HepG2 (cell line): ENCODE measurements around the gene PAXIP1. TPM values are rescaled to one million over a fixed set of nuclear protein-coding genes. Genes with fewer than 3 reads are reported as not detected.

ENCODE experiments used
- CBFB ChIP-seq: sonication (generic); formaldehyde crosslinking; IDR thresholded peaks from 2 replicates; pipeline ENCODE4 v1.4.0; 2020; ENCODE audit warnings: missing genetic modification reagents
- ESRRA ChIP-seq: sonication (generic); formaldehyde crosslinking; IDR thresholded peaks from 2 replicates; pipeline ENCODE4 v1.5.1; 2020; ENCODE audit warnings: mild to moderate bottlenecking, low read depth, missing genetic modification reagents
- GABPB1 ChIP-seq: IDR thresholded peaks from 2 replicates; pipeline ENCODE4 v1.6.1; 2016; ENCODE audit warnings: mild to moderate bottlenecking, missing genetic modification reagents, moderate library complexity, missing compliant biosample characterization
- HCFC1 ChIP-seq: fragments of 150-350 bp; IDR thresholded peaks from 2 replicates; pipeline ENCODE4 v1.6.1; 2014; ENCODE audit warnings: low read depth, low read length
- HOXA3 ChIP-seq: sonication (generic); formaldehyde crosslinking; IDR thresholded peaks from 2 replicates; pipeline ENCODE4 v1.5.0; 2020; ENCODE audit warnings: missing genetic modification reagents
- MAF1 ChIP-seq: sonication (generic); formaldehyde crosslinking; IDR thresholded peaks from 2 replicates; pipeline ENCODE4 v1.5.0; 2020; ENCODE audit warnings: missing genetic modification reagents, borderline replicate concordance
- MTA3 ChIP-seq: sonication (generic); formaldehyde crosslinking; IDR thresholded peaks from 2 replicates; pipeline ENCODE4 v1.4.0; 2020; ENCODE audit warnings: missing genetic modification reagents
- MXD4 ChIP-seq: IDR thresholded peaks from 2 replicates; pipeline ENCODE4 v1.6.1; 2016; ENCODE audit warnings: mild to moderate bottlenecking, missing biosample characterization, missing genetic modification reagents
- NAIF1 ChIP-seq: sonication (generic); formaldehyde crosslinking; IDR thresholded peaks from 2 replicates; pipeline ENCODE4 v1.5.0; 2020; ENCODE audit warnings: mild to moderate bottlenecking, missing genetic modification reagents, borderline replicate concordance
- NR2F6 ChIP-seq, 2 experiments: IDR thresholded peaks; 2 replicates each; pipeline ENCODE4 v1.6.1; 2016; ENCODE audit warnings: antibody characterized with exemption in 1 of 2, mild to moderate bottlenecking in 1 of 2
- SNAI1 ChIP-seq: sonication (generic); formaldehyde crosslinking; IDR thresholded peaks from 2 replicates; pipeline ENCODE4 v1.5.0; 2020; ENCODE audit warnings: mild to moderate bottlenecking, missing genetic modification reagents, borderline replicate concordance
- TBX3 ChIP-seq: fragments of 450-650 bp; IDR thresholded peaks from 2 replicates; pipeline ENCODE4 v1.6.1; 2017; ENCODE audit warnings: antibody characterized with exemption, mild to moderate bottlenecking, inconsistent platforms, borderline replicate concordance
- ZFP36L2 ChIP-seq: sonication (generic); formaldehyde crosslinking; IDR thresholded peaks from 2 replicates; pipeline ENCODE4 v1.4.0; 2020; ENCODE audit warnings: missing genetic modification reagents
- ZFYVE20 ChIP-seq: sonication (generic); formaldehyde crosslinking; IDR thresholded peaks from 2 replicates; pipeline ENCODE4 v1.8.0; 2023; ENCODE audit warnings: low read depth, mild to moderate bottlenecking, moderate library complexity, missing genetic modification reagents, borderline replicate concordance
- ZNF143 ChIP-seq: sonication (generic); formaldehyde crosslinking; IDR thresholded peaks from 2 replicates; pipeline ENCODE4 v1.4.0; 2020; ENCODE audit warnings: missing genetic modification reagents
- ZNF205 ChIP-seq: IDR thresholded peaks from 2 replicates; pipeline ENCODE4 v1.6.1; 2018; ENCODE audit warnings: missing biosample characterization, missing genetic modification reagents
- ZNF30 ChIP-seq: sonication (generic); formaldehyde crosslinking; IDR thresholded peaks from 2 replicates; pipeline ENCODE4 v1.5.0; 2020; ENCODE audit warnings: mild to moderate bottlenecking, missing genetic modification reagents
- ZNF619 ChIP-seq: sonication (generic); formaldehyde crosslinking; IDR thresholded peaks from 2 replicates; pipeline ENCODE4 v1.4.0; 2020; ENCODE audit warnings: mild to moderate bottlenecking, missing genetic modification reagents
- ZNF652 ChIP-seq: IDR thresholded peaks from 2 replicates; pipeline ENCODE4 v1.6.1; 2016; ENCODE audit warnings: low read depth, borderline replicate concordance
- ZNF724P ChIP-seq: sonication (generic); formaldehyde crosslinking; IDR thresholded peaks from 2 replicates; pipeline ENCODE4 v1.8.0; 2022; ENCODE audit warnings: missing genetic modification reagents, borderline replicate concordance
- ZNF781 ChIP-seq: sonication (generic); formaldehyde crosslinking; IDR thresholded peaks from 2 replicates; pipeline ENCODE4 v1.5.1; 2020; ENCODE audit warnings: borderline replicate concordance, mild to moderate bottlenecking, missing genetic modification reagents; ENCODE audit errors: not compliant biosample characterization
- polyA plus RNA-seq, 8 experiments: library from polyadenylated mRNA; depleted of rRNA in 3 of 8; stranded (reverse) in 7 of 8; unstranded in 1 of 8; fragments of >200 nt; fragmentation: Illumina TruSeq in 4 of 8; extraction: Trizol in 4 of 8; gene quantifications; 2 replicates each; pipeline versions ENCODE4 v1.2.1 to v1.2.3, GENCODE V29; 2011 to 2016; ENCODE audit warnings: low read depth in 4 of 8, missing spikeins in 1 of 8, mixed read lengths in 1 of 8; ENCODE audit not compliant: insufficient read depth in 1 of 8
- total RNA-seq, 5 experiments: library from RNA; depleted of rRNA; stranded (reverse); fragments of >200 nt; fragmentation: Illumina TruSeq; extraction: Trizol; gene quantifications; 2 replicates each; pipeline ENCODE4 v1.2.3, GENCODE V29; 2016; ENCODE audit warnings: low read depth in 1 of 5
- TF ChIP-seq, protein P1 (sequence below): sonication (generic); formaldehyde crosslinking; IDR thresholded peaks from 2 replicates; pipeline ENCODE4 v1.5.0; 2020; ENCODE audit warnings: missing genetic modification reagents
- TF ChIP-seq, protein P2 (sequence below): sonication (generic); formaldehyde crosslinking; IDR thresholded peaks from 2 replicates; pipeline ENCODE4 v1.8.1; 2022; ENCODE audit warnings: mild to moderate bottlenecking, missing genetic modification reagents
- TF ChIP-seq, protein P3 (sequence below): sonication (generic); formaldehyde crosslinking; IDR thresholded peaks from 2 replicates; pipeline ENCODE4 v1.4.0; 2020; ENCODE audit warnings: missing genetic modification reagents
- TF ChIP-seq, protein P4 (sequence below): IDR thresholded peaks from 2 replicates; pipeline ENCODE4 v1.6.1; 2016; ENCODE audit warnings: mild to moderate bottlenecking, missing biosample characterization, missing genetic modification reagents
- TF ChIP-seq, protein P5 (sequence below): IDR thresholded peaks from 2 replicates; pipeline ENCODE4 v1.6.1; 2016; ENCODE audit warnings: low read depth, borderline replicate concordance

Gene PAXIP1
- total and polyA plus RNA-seq, 2 of the 13 experiments (the other 11 are each of a cell fraction or from before 2014, with no cell fraction given), result 11.6 to 16.2 TPM

DNA sequence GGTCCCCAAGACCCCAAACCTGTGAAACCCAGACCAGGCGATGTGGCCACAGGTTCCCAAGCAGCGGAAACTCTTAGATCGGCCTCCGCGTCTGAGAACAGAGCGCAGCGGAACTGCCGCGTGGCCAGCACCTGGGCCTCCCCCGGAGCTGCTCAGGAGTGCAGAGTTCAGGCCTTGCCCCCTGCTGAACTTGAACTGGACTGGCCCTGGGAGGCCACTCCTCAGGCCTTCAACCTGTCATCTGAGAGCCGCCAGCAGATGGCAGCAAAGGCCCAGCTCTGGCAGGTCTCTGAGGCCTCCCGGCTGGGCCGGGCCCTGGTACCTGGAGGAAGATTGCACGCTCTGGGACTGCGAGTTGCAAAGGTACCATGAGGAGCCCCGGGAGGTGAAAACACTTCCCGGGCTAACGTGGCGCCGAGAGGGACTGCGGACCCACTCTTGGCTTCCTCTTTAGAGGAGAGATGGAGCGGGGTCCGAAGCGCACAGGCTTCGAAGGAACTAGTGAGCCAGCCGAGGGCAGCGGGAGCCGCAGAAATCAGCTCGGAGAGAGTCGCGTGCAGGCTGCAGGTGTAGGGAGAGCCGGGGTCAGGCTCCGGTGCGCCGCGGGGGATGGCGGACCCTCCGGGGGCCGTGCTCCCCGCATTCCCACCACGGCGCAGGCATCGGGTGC lies 89.2 kb downstream of the PAXIP1 start (continued):
- peak; percentile 77; the same call in 1 of the 2 replicates for TF ChIP-seq SNAI1
- TF ChIP-seq, protein P1, sequence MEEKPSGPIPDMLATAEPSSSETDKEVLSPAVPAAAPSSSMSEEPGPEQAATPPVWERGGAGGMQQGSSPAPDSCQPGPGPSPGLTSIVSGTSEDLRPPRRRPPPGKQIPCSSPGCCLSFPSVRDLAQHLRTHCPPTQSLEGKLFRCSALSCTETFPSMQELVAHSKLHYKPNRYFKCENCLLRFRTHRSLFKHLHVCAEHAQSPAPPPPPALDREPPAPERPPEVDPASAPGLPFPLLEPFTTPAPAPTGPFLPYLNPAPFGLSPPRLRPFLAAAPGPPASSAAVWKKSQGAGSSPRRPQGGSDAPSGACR (CRISPR knock-in tag), result peak; percentile 94
- no peak for TF ChIP-seq ZFP36L2 (CRISPR knock-in tag)
- peak; percentile 84 for TF ChIP-seq HOXA3 (CRISPR knock-in tag)
- TF ChIP-seq ZFYVE20 (CRISPR knock-in tag), result no peak
- no peak for TF ChIP-seq ZNF143 (CRISPR knock-in tag)
- TF ChIP-seq NAIF1 (CRISPR knock-in tag), result peak; percentile 56; the same call in 1 of the 2 replicates
- TF ChIP-seq HCFC1, result no peak
- TF ChIP-seq GABPB1 (CRISPR knock-in tag), result peak; percentile 79
- TF ChIP-seq, protein P2, sequence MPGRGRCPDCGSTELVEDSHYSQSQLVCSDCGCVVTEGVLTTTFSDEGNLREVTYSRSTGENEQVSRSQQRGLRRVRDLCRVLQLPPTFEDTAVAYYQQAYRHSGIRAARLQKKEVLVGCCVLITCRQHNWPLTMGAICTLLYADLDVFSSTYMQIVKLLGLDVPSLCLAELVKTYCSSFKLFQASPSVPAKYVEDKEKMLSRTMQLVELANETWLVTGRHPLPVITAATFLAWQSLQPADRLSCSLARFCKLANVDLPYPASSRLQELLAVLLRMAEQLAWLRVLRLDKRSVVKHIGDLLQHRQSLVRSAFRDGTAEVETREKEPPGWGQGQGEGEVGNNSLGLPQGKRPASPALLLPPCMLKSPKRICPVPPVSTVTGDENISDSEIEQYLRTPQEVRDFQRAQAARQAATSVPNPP, result peak; percentile 72; the same call in 1 of the 2 replicates
- no peak for TF ChIP-seq ZNF724P
- no peak for TF ChIP-seq ZNF30 (CRISPR knock-in tag)
- peak; percentile 48; the same call in 1 of the 2 replicates for TF ChIP-seq CBFB (CRISPR knock-in tag)
- no peak for TF ChIP-seq MTA3
- peak; percentile 81 for TF ChIP-seq NR2F6 (IDR thresholded peaks at IDR 0.05)
- peak; percentile 94 for TF ChIP-seq NR2F6 (CRISPR knock-in tag; IDR thresholded peaks at IDR 0.05)
- TF ChIP-seq, protein P3, sequence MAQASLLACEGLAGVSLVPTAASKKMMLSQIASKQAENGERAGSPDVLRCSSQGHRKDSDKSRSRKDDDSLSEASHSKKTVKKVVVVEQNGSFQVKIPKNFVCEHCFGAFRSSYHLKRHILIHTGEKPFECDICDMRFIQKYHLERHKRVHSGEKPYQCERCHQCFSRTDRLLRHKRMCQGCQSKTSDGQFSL (CRISPR knock-in tag), result no peak
- TF ChIP-seq ZNF781, result peak; percentile 82
- peak; percentile 89 for TF ChIP-seq ESRRA (CRISPR knock-in tag)
- TF ChIP-seq, protein P4, sequence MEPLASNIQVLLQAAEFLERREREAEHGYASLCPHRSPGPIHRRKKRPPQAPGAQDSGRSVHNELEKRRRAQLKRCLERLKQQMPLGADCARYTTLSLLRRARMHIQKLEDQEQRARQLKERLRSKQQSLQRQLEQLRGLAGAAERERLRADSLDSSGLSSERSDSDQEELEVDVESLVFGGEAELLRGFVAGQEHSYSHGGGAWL (CRISPR knock-in tag), result no peak
- no peak for TF ChIP-seq TBX3
- TF ChIP-seq MAF1, result no peak
- TF ChIP-seq MXD4 (CRISPR knock-in tag), result peak; percentile 80
- peak; percentile 64; the same call in 1 of the 2 replicates for TF ChIP-seq ZNF205 (CRISPR knock-in tag)
- TF ChIP-seq, protein P5, sequence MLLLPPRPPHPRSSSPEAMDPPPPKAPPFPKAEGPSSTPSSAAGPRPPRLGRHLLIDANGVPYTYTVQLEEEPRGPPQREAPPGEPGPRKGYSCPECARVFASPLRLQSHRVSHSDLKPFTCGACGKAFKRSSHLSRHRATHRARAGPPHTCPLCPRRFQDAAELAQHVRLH (CRISPR knock-in tag), result peak; percentile 64; the same call in 1 of the 2 replicates
- 0 out of 2 replicates have a peak, but pooled peaks have one; percentile 34 for TF ChIP-seq ZNF619
- peak; percentile 28; the same call in 1 of the 2 replicates for TF ChIP-seq ZNF652
